Hematopoietic multipotent progenitor cell treated with erythropoietin and hydrocortisone succinate and interleukin-3 and kit ligand, for 6 days (in vitro differentiated cells): ENCODE measurements around the gene CLCNKB.
"Not testable (repeated sequence)": the region's sequence is repeated elsewhere in the genome, so short reads cannot be mapped to it uniquely, and the experiment has no call there.

Experiments used
- DNase-seq: peaks from one replicate; pipeline ENCODE4 v3.0.0-alpha.2; 2015

The CLCNKB gene

DNA sequence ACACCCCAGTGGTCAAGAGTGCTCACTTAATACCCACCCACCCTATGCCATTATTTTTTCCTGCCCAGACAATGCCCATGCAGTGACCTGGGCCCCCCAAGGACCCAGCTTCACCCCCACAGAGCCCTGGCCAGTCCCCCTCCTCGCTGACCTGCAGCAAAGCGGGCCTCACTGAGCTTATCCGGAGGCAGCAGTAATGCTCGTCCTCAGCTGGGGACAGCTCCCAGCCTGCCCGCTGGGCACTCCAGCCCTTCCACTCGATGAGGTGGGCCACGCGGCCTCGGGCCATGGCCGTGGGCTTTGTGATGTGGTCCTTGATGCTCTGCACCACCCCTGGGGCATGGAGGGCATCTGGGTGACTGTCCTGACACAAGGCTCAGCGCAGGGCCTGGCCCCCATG lies 7.1 kb upstream of the CLCNKB start:
- DNase-seq: not testable (repeated sequence)

GRCh38 chr1:16038620-16038912 lies 5.0 kb upstream of the CLCNKB start:
- DNase-seq: no peak

DNA sequence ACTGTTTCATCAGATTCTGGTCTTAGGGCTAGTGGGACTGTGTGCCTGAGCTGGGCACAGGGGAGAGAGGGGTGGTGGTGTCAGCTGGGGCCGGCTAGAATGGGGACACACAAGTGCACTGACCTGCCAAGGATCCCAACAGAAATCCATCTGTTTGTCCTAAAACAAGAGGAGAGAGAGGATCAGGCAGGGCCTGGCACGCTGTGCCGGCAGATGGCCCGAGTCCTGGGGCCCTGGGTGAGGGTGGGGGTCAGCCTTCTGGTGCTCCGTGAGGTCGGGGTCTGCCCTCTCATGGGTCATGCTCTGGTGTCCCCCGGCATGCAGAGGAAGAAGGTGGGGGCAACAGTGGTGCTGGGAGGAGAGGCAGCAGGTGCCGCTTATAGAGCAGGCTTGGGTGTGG lies 3.7 kb upstream of the CLCNKB start:
- not testable (repeated sequence) for DNase-seq

DNA sequence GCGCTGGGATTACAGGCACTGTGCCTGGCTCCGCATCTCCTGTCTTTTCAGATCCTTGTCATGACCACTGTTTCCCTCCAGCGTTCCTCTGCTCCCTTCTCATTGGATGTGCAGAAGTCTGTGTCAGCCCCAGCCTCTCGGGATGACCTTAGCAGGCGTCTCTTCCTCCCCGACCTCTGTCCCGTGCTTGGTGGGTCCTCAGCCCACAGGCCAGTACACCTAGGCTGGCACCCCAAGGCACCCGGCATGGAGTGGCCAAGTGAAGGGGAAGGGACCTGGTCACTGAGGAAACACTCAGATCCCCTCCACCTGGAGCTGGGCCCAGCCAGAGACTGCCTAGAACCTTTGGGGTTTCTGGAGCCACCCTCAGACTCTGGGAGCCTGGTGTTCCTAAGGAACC lies 2.4 kb upstream of the CLCNKB start:
- no peak for DNase-seq

DNA sequence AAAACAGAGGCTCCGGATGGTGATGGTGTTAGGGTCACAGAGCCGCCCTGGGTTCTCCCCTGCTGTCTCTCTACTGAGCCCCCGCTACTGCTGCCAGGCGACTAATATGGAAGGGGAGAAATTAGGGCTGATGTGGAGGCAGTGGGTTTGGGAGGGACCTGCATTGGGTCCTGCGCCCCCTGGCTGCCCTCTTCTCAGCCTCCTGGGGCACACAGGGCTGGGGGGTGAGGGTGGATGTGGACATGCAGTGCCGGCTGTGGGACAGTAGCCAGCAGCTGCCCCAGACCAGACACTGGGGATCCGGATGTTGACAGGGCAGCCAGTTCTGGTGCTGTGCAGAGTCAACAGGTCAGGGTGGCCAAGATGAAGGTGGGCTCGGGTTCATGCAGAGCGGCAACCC lies 1.5 kb upstream of the CLCNKB start:
- DNase-seq: no peak

DNA sequence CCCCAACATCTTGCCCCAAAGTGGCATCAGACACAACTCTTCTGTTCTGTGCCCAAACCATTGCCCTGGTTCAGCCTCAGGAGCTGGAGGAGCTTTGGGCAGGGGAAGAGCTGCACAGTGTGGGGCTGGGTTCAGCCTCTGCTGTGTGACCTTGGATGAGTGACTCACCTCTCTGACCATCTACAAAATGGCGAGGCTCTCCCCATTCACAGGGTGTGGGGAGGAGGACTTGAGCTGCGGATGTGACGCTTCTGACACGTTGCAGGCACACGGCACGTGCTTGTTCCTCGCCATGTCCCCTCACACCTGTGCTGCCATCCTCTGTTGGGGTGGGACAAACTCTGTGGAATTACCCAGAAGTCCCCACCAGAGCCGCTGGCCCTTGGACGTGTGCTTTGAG lies 928 bp upstream of the CLCNKB start:
- not testable (repeated sequence) for DNase-seq

DNA sequence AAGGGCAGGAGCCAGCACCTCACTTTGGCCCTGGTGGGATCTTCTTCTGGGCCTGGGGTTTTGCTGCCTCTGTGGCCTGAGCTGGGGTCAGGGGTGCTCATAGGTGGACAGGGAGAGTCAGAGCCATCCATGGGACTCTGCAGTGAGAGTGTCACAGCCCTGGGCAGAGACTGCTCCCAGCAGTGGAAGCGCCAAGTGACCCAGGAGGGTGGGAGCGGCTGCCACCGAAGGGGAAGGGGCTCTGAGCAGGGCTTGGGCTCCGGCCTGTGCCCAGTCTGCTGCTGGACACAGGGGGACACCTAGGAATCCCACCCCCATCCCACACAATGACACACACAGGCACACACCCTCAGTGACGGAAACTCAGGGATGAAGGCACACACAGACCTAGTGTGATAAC lies 368 bp downstream of the CLCNKB start:
- DNase-seq: no peak

GRCh38 chr1:16046842-16047241 lies 3.3 kb downstream of the CLCNKB start:
- DNase-seq: no peak

DNA sequence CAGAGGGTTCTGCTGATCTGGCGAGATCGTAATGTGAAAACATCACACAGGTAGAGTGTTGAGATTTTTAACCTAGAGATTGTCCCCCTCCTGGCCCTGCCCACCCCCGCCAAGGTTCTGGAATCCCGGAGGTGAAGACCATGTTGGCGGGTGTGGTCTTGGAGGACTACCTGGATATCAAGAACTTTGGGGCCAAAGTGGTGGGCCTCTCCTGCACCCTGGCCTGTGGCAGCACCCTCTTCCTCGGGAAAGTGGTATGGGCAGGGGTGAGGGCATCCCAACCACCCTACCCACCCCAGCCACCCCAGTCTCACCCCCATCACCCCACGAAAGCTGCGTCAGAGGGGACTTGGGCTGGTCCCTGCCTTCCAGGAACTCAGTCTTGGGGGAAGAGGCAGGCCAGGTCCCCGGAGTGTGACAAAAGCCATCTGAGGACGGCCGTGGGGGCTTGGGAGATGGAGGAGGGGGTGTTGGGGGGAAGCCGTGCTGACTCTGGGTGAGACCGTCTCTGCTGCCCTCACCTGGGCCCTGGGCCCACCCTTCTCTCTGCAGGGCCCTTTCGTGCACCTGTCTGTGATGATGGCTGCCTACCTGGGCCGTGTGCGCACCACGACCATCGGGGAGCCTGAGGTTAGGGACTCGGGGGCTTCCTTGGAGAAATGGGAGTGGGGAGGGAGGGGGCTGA lies 4.4 kb downstream of the CLCNKB start:
- DNase-seq: no peak

DNA sequence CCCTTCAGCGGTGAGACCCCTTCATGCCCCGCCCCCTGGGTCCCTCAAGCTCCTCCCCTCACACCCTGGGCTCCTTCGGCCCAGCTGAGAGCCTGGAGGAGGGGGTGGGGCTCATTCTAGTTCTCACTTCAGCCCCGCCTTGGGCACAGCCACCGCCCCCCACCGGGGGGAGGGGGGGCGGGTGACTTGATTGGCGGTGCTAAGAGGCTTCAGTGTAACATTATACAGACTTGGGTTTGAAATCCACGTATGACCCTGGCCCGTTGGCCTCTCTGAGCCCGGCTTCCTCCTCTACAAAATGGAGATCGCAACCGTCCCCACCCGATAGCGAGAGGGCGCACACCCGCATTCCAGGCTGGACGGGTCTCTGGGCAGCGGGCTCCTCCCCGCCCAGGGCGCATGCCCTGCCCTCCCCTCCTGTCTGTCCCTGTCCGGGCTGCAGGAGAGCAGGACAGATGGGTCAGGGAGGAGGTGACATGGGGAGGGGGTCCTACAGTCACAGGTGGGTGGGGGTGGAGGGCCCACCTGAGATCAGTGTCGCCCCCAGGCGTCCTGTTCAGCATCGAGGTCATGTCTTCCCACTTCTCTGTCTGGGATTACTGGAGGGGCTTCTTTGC lies 5.1 kb downstream of the CLCNKB start:
- peak; percentile 93 for DNase-seq

- DNase-seq: no peak
Observed at GRCh38 chr1:16050328-16050727, 6.7 kb downstream of the CLCNKB start.

GRCh38 chr1:16051039-16051438 lies 7.5 kb downstream of the CLCNKB start:
- DNase-seq: no peak

GRCh38 chr1:16051949-16052348 lies 8.4 kb downstream of the CLCNKB start:
- DNase-seq: not testable (repeated sequence)

DNA sequence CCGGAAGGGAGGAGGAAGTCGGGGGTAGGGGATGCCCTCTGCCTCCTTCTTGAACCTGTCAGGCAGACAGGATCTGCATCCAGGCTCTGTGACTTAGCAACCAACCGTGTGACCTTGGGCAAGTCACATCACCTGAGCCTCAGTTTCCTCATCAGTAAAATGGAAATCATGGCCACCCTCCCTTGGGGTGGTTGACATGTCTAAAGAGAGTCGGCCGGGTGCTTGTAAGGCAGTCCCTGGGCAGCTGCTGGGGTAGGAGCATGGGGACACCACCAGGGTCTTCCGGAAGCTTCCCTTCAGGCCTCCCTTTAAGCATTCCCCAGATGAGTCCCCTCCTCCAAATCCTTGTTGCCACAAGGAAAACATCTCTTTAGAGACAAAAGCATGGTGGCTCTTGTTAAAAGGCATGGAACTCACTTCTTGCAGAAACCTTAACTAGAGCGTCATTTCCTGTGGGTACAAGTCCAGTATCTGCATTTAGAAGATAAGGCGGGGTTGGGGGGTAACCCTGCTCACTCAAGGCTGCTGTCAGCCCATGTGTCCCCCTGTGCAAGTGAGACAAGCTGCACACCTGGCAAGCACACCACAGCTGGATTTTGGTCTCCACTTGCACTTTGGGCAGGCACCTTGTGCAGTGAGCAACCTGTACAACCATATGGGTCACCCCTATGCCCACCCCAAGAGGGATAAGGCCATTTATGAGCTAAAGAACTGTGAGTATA lies 10.4 kb downstream of the CLCNKB start:
- peak; percentile 95 for DNase-seq

DNA sequence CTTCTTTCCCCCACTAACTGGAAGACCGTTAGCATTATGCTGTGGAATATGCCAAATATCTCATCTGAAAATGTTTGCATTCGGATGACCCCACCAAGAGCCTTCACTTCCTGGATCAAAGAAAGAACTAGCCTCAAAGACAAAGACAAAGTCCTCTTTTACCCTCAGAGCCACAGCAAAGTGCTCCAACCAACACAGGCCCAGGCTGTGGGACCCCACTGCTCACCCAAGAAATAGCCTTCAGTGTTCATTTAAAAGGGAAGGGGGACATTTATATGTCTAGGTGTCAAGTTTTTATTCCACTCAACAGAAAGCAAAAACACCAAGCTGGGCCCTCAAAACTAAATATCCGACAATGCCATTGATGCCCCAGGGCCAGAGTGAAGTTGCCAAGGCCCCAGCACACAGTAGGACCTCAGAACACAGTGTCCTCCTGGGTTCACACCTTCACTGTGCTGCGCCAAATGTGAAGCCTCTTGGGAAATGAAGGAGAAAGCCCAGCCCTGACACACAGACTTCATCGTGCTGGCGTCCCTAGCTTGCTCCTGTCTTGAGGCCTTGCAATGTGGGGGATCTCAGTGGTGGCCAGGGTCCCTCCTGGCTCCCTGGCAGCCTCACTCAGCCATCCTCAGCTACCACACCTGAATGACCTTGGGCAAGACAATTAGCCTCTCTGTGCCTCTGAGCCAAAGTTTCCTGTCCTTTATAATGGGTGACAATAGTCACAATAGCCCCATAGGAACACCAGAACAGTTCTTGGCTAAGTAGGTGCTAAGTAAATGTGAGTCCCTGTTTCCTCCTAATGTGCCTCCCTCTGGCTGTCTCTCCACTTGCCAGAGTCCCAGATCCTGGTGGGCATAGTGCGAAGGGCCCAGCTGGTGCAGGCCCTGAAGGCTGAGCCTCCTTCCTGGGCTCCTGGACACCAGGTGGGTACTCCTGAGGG lies 11.3 kb downstream of the CLCNKB start:
- no peak for DNase-seq

GRCh38 chr1:16055613-16056520 lies 12.3 kb downstream of the CLCNKB start:
- peak; percentile 93 for DNase-seq

- DNase-seq: not testable (repeated sequence)
Observed at GRCh38 chr1:16056521-16056912, 12.9 kb downstream of the CLCNKB start.

- DNase-seq: not testable (repeated sequence)
Observed at GRCh38 chr1:16057314-16057915, 13.8 kb downstream of the CLCNKB start.

DNA sequence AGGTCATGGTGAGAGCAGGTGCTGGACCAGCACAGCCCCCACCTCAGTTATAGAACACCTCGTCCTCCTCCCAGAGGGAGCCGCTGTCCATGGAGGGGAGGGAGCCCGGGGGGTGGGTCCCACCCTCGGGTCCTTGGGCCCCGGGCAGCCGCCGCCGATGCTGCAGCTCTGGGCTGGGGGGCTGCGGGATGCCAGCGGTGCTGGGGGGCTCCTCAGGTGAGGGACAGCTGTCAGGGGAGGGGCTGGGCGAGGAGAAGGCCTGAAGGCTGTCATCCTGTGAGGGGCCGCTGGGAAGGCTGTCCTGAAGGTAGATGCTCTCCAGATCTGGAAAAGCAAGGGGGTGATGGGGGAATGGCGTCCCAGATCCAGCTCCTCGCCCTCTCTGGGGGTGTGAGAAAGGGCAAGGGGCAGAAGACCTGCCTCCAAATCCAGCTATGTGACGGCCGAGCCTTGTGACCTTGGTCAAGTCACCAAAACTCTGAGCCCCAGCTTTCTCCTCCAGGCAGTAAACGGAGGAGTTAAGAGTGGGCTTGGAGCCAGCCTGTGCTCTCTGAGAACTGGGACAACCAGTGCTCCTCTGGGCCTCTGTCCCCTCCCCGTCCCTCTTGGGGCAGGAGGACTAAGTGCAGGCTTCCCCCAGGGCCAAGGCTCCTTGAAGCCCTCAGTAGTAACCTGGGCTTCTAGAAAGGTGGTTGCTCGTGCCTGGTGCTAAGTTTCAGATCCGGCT lies 15.0 kb downstream of the CLCNKB start:
- DNase-seq: not testable (repeated sequence)

DNA sequence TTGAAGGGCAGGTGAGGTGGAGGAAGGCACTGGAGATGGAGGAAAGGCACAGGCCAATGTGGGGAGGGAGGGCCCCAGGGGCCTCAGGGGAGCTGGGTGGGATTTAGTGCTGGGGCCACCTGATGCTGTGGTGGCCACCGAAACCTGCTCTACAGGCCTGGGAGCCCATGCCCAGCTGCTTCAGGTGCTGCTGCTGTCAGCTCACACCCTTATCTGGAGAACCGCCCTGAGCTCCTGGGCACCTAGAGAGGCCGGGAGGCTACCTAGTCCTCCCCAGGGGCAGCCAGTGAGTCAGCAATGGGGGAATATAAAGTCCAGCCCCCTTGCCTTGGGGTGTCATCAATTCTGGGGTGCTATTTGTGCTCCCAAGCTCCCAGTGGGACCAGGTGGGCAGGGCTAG lies 17.7 kb downstream of the CLCNKB start:
- no peak for DNase-seq
